Stimulated activated CD8-positive, alpha-beta memory T cell treated with anti-CD3 and anti-CD28 coated beads, Interleukin-4, amount 100 ng/mL, for 24 hours (primary cell): ENCODE results near the gene PIK3CD.

Experiments used
- DNase-seq: peaks from one replicate; pipeline ENCODE4 v3.0.0-alpha.2; 2020; ENCODE audit warnings: low read depth

Gene PIK3CD

DNA sequence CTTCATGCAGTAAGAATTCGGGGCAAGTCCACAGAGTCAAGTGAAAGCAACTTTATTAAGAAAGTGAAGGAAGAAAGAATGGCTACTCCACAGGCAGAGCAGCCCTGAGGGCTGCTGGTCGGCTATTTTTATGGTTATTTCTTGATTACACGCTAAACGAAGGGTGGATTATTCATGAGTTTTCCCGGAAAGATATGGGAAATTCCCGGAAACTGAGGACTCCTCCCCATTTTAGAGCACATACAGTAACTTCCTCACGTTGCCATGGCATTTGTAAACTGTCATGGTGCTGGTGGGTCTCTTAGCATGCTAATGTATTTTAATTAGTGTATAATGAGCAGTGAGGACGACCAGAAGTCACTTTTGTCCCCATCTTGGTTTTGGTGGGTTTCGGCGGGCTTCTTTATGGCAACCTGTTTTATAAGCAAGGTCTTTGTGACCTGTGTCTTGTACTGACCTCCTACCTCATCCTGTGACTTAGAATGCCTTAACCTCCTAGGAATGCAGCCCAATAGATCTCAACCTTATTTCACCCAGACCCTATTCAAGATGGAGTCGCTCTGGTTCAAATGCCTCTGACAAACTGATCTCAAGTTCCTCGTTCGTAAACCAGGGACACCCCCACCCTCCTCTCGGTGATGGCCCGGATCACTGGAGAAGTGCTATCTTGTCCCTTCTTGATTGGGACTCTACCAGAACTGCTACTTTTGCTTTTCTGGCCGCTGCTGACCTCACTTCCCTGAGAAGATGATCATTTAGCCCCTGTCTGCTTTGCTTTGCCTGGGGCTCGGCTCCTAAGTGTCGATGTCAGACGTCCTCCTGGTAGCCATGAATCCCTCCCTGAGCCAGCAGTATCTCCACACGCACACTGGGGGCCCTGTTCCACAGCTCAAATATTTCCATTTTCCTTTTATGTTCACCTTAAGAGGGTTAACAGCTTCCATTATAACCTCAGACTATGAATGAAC lies 123.5 kb downstream of the PIK3CD start:
- no peak for DNase-seq

GRCh38 chr1:9776685-9777084 lies 125.2 kb downstream of the PIK3CD start:
- DNase-seq: no peak
